ENCODE results near the gene ROCK2. TPM values are rescaled to one million over a fixed set of nuclear protein-coding genes. Genes with fewer than 3 reads are reported as not detected.

Gene ROCK2
- polyA plus RNA-seq, 1 of the 3 experiments (the other 2 are of a cell fraction): 4.2 TPM

DNA sequence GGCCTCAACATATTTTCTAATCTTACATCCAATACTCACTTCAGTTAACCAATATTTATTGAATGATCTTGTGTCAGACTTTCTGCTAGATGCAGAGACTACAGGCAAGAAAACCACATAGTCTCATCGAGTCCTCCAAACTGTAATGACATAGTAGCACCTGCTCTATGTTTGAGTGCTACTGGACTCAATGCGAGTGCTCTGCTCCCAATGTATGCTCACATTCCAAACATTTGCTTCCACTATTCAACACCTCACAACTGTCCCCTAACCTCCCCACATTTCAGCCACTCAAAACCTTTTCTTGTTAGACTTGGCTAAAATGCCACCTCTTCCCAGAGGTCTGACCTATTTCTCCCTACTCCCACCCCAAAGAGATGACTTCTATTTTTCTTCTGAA is 124.0 kb downstream of the ROCK2 start:
- no peaks in the 10 kb centered on the region for H3K27me3 ChIP-seq (ENCODE audit: insufficient read depth)
- no peak overlapping the region for H3K4me2 ChIP-seq
- H3K27ac ChIP-seq (ENCODE audit: low read depth in 2 of 2, low read length in 1 of 2): no peak overlapping the region
- ChIA-PET CTCF (interaction anchor here (1.0 to 2.2 kb wide), 3 partner anchors 10 to 226 kb away, joined by 3 to 7 read pairs (median 3); no protein-coding TSS in a partner anchor), POLR2A (no interaction called here)
- no peak overlapping the region for H3K9ac ChIP-seq
- no peaks in the 10 kb centered on the region; a peak in 1 of 4 replicates for H3K4me1 ChIP-seq (ENCODE audit: control insufficient read depth in 1 of 2, insufficient read depth in 2 of 2, low read depth in 1 of 2, low read length in 1 of 2)
- no peaks in the 10 kb centered on the region for H3K9me2 ChIP-seq
- DNase-seq: no peak
- H3K9me3 ChIP-seq: no peaks in the 10 kb centered on the region
- WGBS (ENCODE audit: low lambda C conversion rate): 98% methylated on average over 2 of the region's 2 CpGs
- H3F3A ChIP-seq (replicated peaks; ENCODE audit: insufficient read depth): peaks cover 3% of the 10 kb centered on the region
- H3K36me3 ChIP-seq (replicated peaks in 1 of 2; ENCODE audit: control insufficient read depth in 1 of 2, insufficient read depth in 2 of 2, low read length in 1 of 2): peaks cover 68 to 74% of the 10 kb centered on the region in 2 experiments
- TF ChIP-seq GABPA (IDR thresholded peaks at IDR 0.05; ENCODE audit: low read depth): no peak
- TF ChIP-seq RXRA (IDR thresholded peaks at IDR 0.05; ENCODE audit: borderline replicate concordance, low read depth): no peak
- TF ChIP-seq, protein P1, sequence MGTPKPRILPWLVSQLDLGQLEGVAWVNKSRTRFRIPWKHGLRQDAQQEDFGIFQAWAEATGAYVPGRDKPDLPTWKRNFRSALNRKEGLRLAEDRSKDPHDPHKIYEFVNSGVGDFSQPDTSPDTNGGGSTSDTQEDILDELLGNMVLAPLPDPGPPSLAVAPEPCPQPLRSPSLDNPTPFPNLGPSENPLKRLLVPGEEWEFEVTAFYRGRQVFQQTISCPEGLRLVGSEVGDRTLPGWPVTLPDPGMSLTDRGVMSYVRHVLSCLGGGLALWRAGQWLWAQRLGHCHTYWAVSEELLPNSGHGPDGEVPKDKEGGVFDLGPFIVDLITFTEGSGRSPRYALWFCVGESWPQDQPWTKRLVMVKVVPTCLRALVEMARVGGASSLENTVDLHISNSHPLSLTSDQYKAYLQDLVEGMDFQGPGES (IDR thresholded peaks at IDR 0.05; ENCODE audit: low read depth, low read length): no peak
- TF ChIP-seq, protein P2, sequence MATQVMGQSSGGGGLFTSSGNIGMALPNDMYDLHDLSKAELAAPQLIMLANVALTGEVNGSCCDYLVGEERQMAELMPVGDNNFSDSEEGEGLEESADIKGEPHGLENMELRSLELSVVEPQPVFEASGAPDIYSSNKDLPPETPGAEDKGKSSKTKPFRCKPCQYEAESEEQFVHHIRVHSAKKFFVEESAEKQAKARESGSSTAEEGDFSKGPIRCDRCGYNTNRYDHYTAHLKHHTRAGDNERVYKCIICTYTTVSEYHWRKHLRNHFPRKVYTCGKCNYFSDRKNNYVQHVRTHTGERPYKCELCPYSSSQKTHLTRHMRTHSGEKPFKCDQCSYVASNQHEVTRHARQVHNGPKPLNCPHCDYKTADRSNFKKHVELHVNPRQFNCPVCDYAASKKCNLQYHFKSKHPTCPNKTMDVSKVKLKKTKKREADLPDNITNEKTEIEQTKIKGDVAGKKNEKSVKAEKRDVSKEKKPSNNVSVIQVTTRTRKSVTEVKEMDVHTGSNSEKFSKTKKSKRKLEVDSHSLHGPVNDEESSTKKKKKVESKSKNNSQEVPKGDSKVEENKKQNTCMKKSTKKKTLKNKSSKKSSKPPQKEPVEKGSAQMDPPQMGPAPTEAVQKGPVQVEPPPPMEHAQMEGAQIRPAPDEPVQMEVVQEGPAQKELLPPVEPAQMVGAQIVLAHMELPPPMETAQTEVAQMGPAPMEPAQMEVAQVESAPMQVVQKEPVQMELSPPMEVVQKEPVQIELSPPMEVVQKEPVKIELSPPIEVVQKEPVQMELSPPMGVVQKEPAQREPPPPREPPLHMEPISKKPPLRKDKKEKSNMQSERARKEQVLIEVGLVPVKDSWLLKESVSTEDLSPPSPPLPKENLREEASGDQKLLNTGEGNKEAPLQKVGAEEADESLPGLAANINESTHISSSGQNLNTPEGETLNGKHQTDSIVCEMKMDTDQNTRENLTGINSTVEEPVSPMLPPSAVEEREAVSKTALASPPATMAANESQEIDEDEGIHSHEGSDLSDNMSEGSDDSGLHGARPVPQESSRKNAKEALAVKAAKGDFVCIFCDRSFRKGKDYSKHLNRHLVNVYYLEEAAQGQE (IDR thresholded peaks at IDR 0.05; ENCODE audit: low read depth, low read length): no peak
- TF ChIP-seq GATA2 (CRISPR knock-in tag; IDR thresholded peaks at IDR 0.05): no peak
- no peaks in the 10 kb centered on the region for H4K20me1 ChIP-seq (ENCODE audit: insufficient read depth)
- H3K4me3 ChIP-seq (ENCODE audit: low read depth in 2 of 2, low read length in 1 of 2): no peak overlapping the region
- H3K79me2 ChIP-seq (ENCODE audit: insufficient read depth): no peaks in the 10 kb centered on the region; the same call in 1 of the 2 replicates
- H2AFZ ChIP-seq (ENCODE audit: low read depth): no peak overlapping the region

DNA sequence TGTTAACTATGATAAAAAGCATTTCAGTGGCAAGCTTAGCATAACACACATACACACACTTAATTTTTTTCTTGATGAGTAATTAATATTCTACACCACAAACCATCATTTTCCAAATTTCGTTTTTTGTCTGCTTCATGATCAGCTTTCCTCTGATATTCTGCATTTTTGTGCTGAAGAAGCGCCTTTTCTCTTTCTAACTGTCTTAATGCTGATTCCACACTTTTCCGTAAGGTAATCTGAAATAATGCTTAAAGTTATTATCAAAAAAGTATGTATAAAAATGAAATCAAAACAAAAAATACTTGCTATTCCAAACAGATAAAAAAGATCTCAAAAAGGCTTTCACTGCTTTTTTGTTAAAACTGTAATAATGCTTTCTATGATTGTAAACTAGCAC is 129.0 kb downstream of the ROCK2 start:
- no peak overlapping the region for H3K4me2 ChIP-seq
- ChIA-PET CTCF (interaction anchor here (0.5 to 3.5 kb wide), 8 partner anchors 8 to 538 kb away, joined by 3 to 15 read pairs (median 3); no protein-coding TSS in a partner anchor), POLR2A (no interaction called here)
- no peak overlapping the region for H3K4me3 ChIP-seq (ENCODE audit: low read depth in 2 of 2, low read length in 1 of 2)
- no peaks in the 10 kb centered on the region for H4K20me1 ChIP-seq (ENCODE audit: insufficient read depth)
- H2AFZ ChIP-seq (ENCODE audit: low read depth): no peak overlapping the region
- 91% methylated on average over 3 of the region's 3 CpGs for WGBS (ENCODE audit: low lambda C conversion rate)
- no peaks in the 10 kb centered on the region for H3K9me3 ChIP-seq
- no peaks in the 10 kb centered on the region for H3K79me2 ChIP-seq (ENCODE audit: insufficient read depth)
- peaks cover 12% of the 10 kb centered on the region for H3F3A ChIP-seq (replicated peaks; ENCODE audit: insufficient read depth)
- H3K27ac ChIP-seq (ENCODE audit: low read depth in 2 of 2, low read length in 1 of 2): no peak overlapping the region
- H3K9ac ChIP-seq: no peak overlapping the region
- no peak for DNase-seq
- no peaks in the 10 kb centered on the region for H3K27me3 ChIP-seq (ENCODE audit: insufficient read depth)
- H3K9me2 ChIP-seq: no peaks in the 10 kb centered on the region
- TF ChIP-seq RCOR1 (IDR thresholded peaks at IDR 0.05; ENCODE audit: low read length) (no peak), CHD2 (IDR thresholded peaks at IDR 0.05; ENCODE audit: low read length, partially characterized antibody) (no peak), TEAD4 (IDR thresholded peaks at IDR 0.05; ENCODE audit: borderline replicate concordance, insufficient read depth) (no peak), RAD21 (IDR thresholded peaks at IDR 0.05; ENCODE audit: low read length) (no peak), JUND (IDR thresholded peaks at IDR 0.05) (no peak), TAF1 (IDR thresholded peaks at IDR 0.05; ENCODE audit: borderline replicate concordance, low read depth, low read length) (no peak), TCF12 (IDR thresholded peaks at IDR 0.05) (no peak), RFX5 (IDR thresholded peaks at IDR 0.05; ENCODE audit: low read length) (no peak), EZH2phosphoT487 (IDR thresholded peaks at IDR 0.05; ENCODE audit: borderline replicate concordance, low read depth) (no peak), FOXM1 (IDR thresholded peaks at IDR 0.05; ENCODE audit: low read depth) (no peak), EP300 (IDR thresholded peaks at IDR 0.05; ENCODE audit: borderline replicate concordance in 1 of 2, low read depth in 1 of 2, low read length in 1 of 2) (no peak), SIN3A (IDR thresholded peaks at IDR 0.05; ENCODE audit: borderline replicate concordance, low read depth, low read length) (no peak), POLR2AphosphoS5 (IDR thresholded peaks at IDR 0.05; ENCODE audit: low read depth, low read length) (no peak)
- TF ChIP-seq, protein P3, sequence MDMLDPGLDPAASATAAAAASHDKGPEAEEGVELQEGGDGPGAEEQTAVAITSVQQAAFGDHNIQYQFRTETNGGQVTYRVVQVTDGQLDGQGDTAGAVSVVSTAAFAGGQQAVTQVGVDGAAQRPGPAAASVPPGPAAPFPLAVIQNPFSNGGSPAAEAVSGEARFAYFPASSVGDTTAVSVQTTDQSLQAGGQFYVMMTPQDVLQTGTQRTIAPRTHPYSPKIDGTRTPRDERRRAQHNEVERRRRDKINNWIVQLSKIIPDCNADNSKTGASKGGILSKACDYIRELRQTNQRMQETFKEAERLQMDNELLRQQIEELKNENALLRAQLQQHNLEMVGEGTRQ (IDR thresholded peaks at IDR 0.05; ENCODE audit: borderline replicate concordance, low read depth, low read length): no peak
- TF ChIP-seq, protein P4, sequence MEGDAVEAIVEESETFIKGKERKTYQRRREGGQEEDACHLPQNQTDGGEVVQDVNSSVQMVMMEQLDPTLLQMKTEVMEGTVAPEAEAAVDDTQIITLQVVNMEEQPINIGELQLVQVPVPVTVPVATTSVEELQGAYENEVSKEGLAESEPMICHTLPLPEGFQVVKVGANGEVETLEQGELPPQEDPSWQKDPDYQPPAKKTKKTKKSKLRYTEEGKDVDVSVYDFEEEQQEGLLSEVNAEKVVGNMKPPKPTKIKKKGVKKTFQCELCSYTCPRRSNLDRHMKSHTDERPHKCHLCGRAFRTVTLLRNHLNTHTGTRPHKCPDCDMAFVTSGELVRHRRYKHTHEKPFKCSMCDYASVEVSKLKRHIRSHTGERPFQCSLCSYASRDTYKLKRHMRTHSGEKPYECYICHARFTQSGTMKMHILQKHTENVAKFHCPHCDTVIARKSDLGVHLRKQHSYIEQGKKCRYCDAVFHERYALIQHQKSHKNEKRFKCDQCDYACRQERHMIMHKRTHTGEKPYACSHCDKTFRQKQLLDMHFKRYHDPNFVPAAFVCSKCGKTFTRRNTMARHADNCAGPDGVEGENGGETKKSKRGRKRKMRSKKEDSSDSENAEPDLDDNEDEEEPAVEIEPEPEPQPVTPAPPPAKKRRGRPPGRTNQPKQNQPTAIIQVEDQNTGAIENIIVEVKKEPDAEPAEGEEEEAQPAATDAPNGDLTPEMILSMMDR (IDR thresholded peaks at IDR 0.05): no peak
- peaks cover 72 to 82% of the 10 kb centered on the region in 2 experiments for H3K36me3 ChIP-seq (replicated peaks in 1 of 2; ENCODE audit: control insufficient read depth in 1 of 2, insufficient read depth in 2 of 2, low read length in 1 of 2)
- H3K4me1 ChIP-seq (ENCODE audit: control insufficient read depth in 1 of 2, insufficient read depth in 2 of 2, low read depth in 1 of 2, low read length in 1 of 2): no peaks in the 10 kb centered on the region; a peak in 1 of 4 replicates

All from SK-N-SH (cell line).